ENCODE data around the gene SLC30A1. TPM values are rescaled to one million over a fixed set of nuclear protein-coding genes. Genes with fewer than 3 reads are reported as not detected.
A peak's percentile ranks its signal among the peaks of the same experiment; 100 is the strongest.
"Not testable (repeated sequence)": the region's sequence is repeated elsewhere in the genome, so short reads cannot be mapped to it uniquely, and the experiment has no call there.

The SLC30A1 gene
- total RNA-seq, 1 donor from 2014 or later = 9.1 TPM

GRCh38 chr1:211576717-211577116, 2.2 kb downstream of the SLC30A1 start:
- peaks cover 31% of the 10 kb centered on the region for H3K4me1 Mint-ChIP-seq
- no peak for DNase-seq (ENCODE audit: low read depth, low spot score)
- no peak overlapping the region for H3K27ac Mint-ChIP-seq (ENCODE audit: unreplicated experiment)
- H3K4me3 Mint-ChIP-seq = peak overlapping the region; percentile 94
- H3K9me3 Mint-ChIP-seq = no peaks in the 10 kb centered on the region
- no peak for TF ChIP-seq CTCF (conservative IDR thresholded peaks at IDR 0.05)
- H3K36me3 Mint-ChIP-seq (ENCODE audit: low read depth) = no peaks in the 10 kb centered on the region
- peaks cover 3% of the 10 kb centered on the region for H3K27me3 Mint-ChIP-seq (ENCODE audit: low read depth)

GRCh38 chr1:211574705-211575104, 4.3 kb downstream of the SLC30A1 start:
- H3K27me3 Mint-ChIP-seq (ENCODE audit: low read depth) = no peaks in the 10 kb centered on the region
- no peak for DNase-seq (ENCODE audit: low read depth, low spot score)
- no peak overlapping the region for H3K27ac Mint-ChIP-seq (ENCODE audit: unreplicated experiment)
- H3K4me1 Mint-ChIP-seq = peaks cover 23% of the 10 kb centered on the region
- no peaks in the 10 kb centered on the region for H3K9me3 Mint-ChIP-seq
- H3K36me3 Mint-ChIP-seq (ENCODE audit: low read depth) = no peaks in the 10 kb centered on the region
- H3K4me3 Mint-ChIP-seq = no peak overlapping the region
- no peak for TF ChIP-seq CTCF (conservative IDR thresholded peaks at IDR 0.05)

GRCh38 chr1:211571998-211572397, 7.0 kb downstream of the SLC30A1 start:
- Mint-ChIP-seq H3K9me3 (no peaks in the 10 kb centered on the region), H3K36me3 (ENCODE audit: low read depth) (no peaks in the 10 kb centered on the region), H3K4me1 (peaks cover 15% of the 10 kb centered on the region), H3K27me3 (ENCODE audit: low read depth) (no peaks in the 10 kb centered on the region), H3K4me3 (no peak overlapping the region), H3K27ac (ENCODE audit: unreplicated experiment) (no peak overlapping the region)
- no peak for TF ChIP-seq CTCF (conservative IDR thresholded peaks at IDR 0.05)
- DNase-seq (ENCODE audit: low read depth, low spot score) = no peak

- DNase-seq (ENCODE audit: low read depth, low spot score); H3K27ac Mint-ChIP-seq (ENCODE audit: unreplicated experiment); H3K9me3 Mint-ChIP-seq; H3K36me3 Mint-ChIP-seq (ENCODE audit: low read depth); H3K4me3 Mint-ChIP-seq; H3K4me1 Mint-ChIP-seq; H3K27me3 Mint-ChIP-seq (ENCODE audit: low read depth): not testable (repeated sequence)
These were observed 8.6 kb downstream of the SLC30A1 start for GRCh38 chr1:211570378-211570777.

GRCh38 chr1:211566431-211567025, 12.4 kb downstream of the SLC30A1 start:
- TF ChIP-seq CTCF (conservative IDR thresholded peaks at IDR 0.05) = no peak
- DNase-seq (ENCODE audit: low read depth, low spot score) = no peak
- H3K4me3 Mint-ChIP-seq = no peak overlapping the region
- no peaks in the 10 kb centered on the region for H3K4me1 Mint-ChIP-seq
- H3K36me3 Mint-ChIP-seq (ENCODE audit: low read depth) = no peaks in the 10 kb centered on the region
- no peaks in the 10 kb centered on the region for H3K27me3 Mint-ChIP-seq (ENCODE audit: low read depth)
- no peaks in the 10 kb centered on the region for H3K9me3 Mint-ChIP-seq
- H3K27ac Mint-ChIP-seq (ENCODE audit: unreplicated experiment) = no peak overlapping the region

- no peaks in the 10 kb centered on the region for H3K36me3 Mint-ChIP-seq (ENCODE audit: low read depth)
- no peak overlapping the region for H3K4me3 Mint-ChIP-seq
- no peaks in the 10 kb centered on the region for H3K27me3 Mint-ChIP-seq (ENCODE audit: low read depth)
These were observed 14.9 kb downstream of the SLC30A1 start for GRCh38 chr1:211564084-211564483.

More at GRCh38 chr1:211564084-211564483, 14.9 kb downstream of the SLC30A1 start:
- Mint-ChIP-seq H3K27ac (ENCODE audit: unreplicated experiment) (no peak overlapping the region), H3K4me1 (peaks cover 11% of the 10 kb centered on the region), H3K9me3 (no peaks in the 10 kb centered on the region)
- TF ChIP-seq CTCF (conservative IDR thresholded peaks at IDR 0.05) = no peak
- DNase-seq (ENCODE audit: low read depth, low spot score) = no peak

Measured in neural crest cell (in vitro differentiated cells).